ENCODE measurements around the gene IDH3B.
"Not testable (repeated sequence)": the region's sequence is repeated elsewhere in the genome, so short reads cannot be mapped to it uniquely, and the experiment has no call there.

The IDH3B gene

DNA sequence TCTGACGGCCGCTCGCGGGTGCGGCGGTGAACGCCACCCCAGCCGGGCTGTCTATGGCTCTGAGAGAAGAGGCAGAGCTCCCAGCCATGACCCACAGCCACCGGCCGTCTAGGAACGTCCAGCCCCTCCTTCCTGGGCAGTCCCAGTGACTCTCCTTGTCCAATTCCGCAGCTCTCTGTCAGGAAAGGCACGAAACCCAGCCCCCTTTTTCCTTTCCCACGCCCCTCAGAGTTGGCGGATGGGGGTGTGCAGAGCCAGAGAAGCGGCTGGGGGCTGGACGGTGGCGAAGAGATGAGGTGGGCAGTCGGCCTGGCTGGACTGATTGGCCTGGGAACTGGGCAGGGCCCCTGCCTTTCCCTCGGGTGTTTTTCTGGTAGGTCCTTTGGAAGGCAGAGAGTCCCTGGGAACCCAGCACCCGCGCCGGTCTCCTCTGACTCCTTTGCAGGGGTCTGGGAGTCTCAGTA is 30.0 kb upstream of the IDH3B start:
- DNase-seq: no peak

DNA sequence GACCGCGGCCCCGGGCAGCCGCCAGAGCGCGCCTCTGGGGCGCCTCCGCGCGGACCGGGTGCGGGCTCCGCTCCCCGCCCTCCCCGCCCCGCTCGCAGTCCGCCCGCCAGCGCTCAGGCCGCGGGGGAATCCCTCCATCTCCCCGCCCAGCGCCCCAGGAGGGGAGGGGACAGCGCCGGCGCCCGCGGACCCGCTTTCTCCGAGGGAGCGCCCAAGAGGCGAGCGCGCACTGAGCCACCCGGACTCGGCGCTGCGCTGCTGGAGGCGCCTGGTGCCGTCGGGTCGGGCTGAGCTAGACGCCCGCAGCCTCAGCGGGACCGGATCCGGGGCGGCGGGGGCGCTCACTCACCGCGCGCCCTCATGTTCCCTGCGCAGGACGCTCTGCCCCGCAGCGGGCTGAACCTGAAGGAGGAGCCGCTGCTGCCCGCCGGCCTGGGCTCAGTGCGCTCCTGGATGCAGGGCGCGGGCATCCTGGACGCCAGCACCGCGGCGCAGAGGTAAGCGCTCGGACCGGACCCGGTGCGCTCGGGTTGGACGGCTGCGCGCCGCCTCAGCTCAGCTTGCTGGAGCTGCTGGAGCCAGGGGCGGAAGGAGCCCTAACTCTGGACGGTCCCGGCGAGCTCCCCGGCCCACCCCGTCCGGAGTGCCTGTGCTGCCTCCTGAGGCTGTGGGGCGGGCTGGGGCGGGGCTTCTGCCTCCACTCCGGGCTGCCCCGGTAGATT is 29.4 kb upstream of the IDH3B start:
- DNase-seq: peak in 1 of 2 donors; percentile 16

DNA sequence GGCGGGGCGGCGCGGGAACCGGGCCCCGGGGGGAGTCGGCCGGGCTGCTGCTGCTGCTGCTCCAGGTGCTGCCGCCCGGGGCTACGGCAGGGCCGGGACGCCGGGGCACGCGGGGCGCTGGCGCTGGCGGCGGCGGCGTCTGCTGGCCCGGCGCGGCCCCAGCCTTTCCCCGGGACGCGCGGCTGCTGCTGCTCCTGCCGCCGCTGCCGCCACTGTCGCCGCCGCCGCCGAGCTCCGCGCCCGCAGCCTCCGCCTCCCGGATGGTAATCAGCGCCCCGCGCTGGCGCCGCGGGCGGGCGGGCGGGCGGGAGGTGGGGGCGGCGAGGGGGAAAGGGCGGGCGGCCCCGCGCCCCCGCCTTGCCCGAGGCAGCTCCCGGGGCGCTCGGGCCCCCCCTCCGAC is 28.9 kb upstream of the IDH3B start:
- no peak for DNase-seq

DNA sequence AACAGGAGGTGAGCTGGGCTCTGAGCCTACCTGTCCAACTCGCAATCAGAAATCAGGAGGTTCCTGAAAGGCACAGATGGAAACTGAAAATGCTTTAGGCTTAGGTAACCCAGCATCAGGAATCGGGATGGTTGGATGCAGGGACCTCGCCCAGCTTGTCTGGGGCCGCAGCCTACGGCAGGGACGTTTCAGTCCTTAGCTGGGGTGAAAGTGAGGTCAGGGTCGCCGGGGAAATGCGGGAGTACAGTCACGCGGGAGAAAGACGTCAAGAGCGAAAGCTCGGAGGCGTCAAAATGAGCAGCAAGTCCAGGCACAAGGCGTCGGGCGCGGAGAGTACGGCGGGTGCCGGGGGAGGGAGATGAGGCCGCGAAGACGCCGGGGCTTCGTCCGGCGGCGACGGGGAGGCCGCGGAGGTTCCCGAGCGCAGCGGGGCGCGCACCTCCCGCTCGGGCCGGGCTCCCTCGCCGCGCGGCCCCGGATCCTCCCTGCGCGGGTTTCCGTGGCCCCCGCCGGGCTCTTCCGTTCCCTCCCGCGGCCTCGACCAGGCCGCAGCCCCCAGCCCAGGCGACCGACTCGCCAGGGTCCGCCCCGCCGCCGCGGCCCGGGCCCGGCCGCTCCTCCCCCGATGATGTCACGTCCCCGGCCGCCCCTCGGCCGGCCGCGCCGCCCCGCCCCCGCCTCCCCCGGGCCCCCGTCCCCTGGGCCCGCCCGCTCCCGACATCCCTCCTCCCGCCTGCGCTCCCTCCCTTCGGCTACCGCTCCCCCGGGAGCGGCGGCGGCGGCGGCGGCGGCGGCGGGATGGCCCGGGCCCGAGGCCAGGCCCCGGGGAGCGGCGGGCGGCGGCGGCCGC is 28.2 kb upstream of the IDH3B start, which contains the start of gene EBF4:
Gene EBF4, plus strand, starts transcription at position 745 of the 850 bp plus-strand sequence. CDS start 866 bp downstream, outside the sequence.
- no peak for DNase-seq

DNA sequence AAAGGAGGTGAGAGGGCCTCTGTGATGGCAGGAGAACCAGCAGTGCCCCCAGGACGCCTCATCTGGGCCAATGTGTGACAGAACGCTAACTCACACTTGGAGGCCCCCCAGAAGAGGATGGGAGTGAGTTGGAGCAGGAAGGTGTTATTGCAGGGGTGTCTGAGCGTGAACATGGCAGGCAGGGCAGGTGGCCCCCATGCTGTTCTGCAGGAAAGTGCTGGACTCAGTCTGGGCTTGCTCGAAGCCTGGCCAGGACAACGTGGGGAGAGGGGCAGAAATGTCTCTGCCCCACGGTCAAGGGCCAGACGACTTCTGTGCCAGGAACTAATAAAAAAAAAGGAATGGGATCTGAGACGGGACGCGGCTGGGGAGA is 27.6 kb upstream of the IDH3B start:
- DNase-seq: no peak

DNA sequence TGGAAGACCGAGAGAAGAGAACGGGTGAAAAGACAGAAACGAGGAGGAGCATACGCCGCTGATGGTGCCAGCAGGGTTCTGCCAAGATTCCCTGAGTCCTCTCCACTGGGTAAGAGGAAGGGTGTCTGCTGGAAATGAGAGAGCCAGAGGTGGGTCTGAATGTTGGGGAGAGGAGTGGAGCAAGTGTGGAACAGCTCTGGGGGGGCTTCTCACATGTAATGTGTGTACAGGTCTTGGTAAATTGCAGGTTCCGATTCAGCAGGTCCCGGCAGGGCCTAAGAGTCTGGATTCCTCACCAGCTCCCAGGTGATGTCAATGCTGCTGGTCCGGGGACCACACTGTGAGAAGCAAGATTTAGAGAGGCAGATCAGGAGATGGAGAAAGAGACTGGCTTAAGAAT is 27.1 kb upstream of the IDH3B start:
- DNase-seq: no peak

DNA sequence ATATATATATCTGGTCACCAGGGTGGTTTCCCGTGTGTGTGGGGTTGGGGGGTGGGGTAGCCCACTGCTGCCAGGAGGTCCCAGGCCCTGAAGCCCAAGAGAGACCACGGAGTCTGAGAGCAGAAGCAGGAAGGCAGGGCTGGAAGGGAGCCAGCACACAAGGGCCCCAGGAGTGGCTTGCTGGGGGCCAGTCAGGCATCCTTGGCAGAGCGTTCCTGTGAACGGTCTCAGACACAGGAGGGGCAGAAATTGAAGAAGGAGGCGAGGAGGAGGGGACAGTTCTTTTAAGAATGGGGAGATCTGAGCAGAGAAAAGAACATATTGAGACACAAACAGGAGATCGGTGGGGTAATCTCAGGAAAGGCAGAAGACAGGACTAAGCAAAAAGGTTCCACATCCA is 26.7 kb upstream of the IDH3B start:
- DNase-seq: no peak

DNA sequence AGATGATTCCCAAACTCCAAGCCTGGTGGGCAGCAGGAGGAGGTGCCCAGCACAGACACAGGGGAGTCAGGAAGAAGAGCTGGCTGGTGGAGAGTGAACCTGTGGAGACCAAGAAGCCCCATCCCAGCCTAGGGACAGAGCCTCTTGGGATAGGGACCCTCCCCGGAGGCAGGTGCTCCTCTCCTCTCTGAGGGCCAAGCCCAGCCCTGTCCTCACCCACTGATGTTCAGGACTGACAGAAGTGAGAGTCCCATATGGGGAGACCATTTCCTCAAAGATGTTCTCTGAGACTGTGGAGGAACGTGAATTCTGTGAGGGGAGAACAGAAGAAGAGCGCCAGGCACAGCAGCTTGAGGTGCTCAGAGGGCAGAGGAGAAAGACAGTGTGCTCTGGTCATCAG is 26.2 kb upstream of the IDH3B start:
- DNase-seq: no peak

DNA sequence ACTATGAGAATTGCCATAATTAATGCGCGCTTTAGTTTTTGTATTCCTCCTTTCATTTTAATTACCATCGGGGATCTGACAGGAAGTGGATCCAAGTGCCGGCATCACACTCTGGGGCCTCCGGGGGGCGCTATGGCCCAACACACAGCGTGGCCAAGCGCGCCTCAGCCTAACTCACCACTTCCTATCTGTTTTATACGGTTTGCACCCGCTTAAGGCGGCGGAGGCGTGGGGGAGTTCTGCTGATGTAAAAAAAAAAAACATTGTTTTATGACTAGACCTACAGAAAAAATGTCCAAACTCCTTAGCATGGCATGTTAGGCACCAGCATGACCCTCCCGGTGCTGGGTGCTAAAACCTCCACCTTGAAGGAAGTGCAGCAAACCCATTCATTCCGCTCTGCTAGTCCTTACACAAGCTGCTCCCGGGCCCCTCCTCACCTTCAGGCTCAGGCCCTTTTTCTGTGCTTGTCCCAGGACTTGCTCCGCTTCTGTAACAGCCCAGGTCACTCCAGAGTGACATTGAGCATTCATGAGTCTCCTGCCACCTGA is 24.1 kb upstream of the IDH3B start:
- DNase-seq: peak; percentile 63 to 83

DNA sequence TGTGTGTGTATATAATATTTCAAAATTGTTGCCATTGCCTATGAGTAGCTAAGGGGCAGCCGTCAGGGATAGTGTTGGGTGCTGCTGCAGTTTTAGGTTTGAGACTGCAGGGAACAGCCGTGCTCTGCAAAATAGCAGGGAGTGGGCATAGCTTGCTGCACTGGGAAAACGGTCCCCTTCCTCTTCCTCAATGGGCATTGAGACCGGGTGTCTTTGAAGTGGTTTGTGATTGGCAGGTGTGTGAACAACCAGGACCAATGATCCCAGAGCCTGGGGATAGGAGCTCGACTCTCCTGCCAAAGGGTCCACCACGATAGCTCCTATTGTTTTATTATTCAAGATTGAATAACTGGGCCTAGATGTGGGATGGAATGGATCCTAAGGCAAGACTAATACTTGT is 23.5 kb upstream of the IDH3B start:
- DNase-seq: no peak

DNA sequence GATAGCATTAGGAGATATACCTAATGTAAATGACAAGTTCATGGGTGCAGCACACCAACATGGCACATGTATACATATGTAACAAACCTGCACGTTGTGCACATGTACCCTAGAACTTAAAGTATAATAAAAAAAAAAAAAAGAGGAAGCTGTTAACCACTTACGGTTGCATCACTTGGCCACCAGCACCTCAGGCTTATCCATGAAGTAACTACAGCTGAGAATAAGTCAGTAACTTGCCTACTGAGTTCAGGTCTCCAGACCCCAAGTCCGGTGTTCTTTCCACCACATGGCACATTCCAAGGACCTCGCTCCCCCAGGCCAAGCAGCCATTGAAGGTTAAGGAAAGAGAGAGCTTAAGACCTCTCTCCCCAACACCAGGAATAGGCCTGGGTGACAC is 20.8 kb upstream of the IDH3B start:
- peak; percentile 42 to 62 for DNase-seq

DNA sequence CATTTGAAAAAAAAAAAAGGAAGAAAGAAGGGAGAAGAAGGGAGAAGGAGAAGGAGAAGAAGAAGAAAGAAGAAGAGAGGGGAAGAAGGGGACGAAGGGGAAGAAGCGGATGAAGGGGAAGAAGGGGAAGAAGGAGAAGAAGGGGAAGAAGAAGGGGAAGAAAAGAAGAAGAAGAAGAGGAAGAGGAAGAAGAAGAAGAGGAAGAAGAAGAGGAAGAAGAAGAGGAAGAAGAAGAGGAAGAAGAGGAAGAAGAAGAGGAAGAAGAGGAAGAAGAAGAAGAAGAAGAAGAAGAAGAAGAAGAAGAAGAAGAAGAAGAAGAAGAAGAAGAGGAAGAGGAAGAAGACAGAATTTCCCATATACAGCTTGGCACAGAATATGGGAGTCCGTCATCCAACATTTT is 18.0 kb upstream of the IDH3B start:
- DNase-seq: not testable (repeated sequence)

DNA sequence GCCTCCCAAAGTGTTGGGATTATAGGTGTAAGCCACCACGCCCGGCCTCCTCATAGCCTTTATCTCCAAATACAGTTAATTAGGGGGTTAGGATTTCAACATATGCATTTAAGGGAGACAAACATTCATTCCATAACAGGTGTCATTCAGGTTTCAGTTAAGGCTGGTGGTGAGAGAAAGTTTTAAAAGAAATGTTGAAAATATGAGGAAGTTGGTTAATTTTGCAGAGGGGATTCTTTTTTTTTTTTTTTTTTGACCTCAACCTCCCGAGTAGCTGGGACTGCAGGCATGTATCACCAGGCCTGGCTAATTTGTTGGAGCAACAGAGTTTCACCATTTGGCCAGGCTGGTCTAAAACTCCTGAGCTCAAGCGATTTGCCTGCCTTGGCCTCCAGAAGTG is 16.0 kb upstream of the IDH3B start:
- DNase-seq: no peak

DNA sequence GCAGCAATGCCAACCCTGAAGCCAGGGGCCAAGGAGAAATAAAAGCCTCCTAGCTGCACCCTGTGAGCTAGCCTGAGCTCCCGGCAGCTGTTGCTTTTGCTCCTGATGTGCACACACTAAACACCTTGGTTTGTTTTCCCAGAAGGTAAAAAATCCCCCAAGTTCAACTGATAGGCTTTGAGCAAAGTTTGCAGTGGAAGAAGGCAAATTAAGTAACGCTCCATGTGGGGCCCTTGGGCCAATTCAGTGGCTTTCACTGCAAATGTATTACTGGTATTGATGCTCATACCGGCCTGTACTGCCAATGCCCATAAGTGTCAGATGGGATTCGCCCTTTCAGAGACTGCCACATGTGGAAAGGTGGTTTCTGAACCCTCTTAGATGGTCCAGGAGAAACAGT is 9.4 kb upstream of the IDH3B start:
- DNase-seq: no peak

DNA sequence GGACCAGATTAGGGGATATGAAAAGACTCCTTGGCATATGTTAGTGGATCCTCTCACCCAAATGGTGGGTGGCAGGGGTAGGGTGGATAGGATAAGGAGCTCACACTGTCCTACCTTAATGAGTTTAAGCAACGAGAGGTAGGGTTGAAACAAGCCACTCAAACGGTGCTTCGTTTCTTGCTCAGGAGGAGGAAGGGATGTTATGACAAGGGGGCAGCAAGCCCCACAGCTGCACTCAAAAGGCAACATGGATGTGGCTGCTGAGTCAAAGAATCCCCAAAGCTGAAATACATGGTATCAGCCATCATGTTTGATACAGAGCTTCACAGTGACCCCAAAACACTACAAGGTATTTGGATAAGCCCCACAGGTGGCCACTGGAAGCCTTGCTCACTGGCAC is 8.4 kb upstream of the IDH3B start:
- no peak for DNase-seq

DNA sequence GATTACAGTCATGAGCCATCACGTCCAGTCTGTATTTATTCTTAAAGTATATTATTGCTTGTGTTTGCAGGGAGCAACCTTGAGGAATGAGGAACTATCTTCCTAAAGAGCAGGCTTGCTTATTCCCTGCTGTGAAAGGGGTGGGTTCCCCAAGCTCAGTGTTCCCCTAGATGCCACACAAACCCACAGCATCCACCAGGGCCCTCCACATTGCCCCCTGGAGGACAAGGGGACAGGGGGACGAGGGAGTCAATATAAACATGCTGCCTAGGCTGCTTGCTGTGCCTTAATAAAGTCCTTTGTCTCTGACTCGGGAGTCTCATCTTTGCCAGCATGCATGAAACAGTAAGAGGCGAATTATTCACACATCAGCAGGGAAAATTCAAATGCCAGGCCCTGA is 8.0 kb upstream of the IDH3B start:
- no peak for DNase-seq

DNA sequence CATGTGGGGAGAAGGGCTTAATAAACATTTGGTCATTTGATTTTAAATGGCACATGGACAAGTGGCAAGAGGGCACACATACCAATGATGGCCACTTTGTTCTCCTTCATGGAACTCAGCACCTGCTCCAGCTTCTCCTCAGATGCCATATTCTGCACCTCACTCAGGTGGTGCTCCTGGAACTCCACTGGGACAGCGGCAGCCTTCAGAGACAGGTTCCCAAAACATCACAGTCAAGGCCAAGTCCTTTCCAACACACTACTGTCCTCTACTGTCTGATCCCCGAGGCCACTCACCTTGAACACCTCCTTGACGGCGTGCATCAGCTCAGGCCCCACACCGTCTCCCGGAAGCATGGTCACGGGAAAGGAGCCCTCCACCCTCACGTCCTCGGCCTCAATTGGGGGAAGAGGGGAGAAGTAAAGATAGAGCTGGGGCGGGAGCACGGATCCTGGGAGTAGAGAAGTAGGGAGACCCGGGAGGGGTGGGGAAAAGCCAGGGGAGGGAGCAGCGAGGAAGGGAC is 591 bp downstream of the IDH3B start:
- DNase-seq: no peak

DNA sequence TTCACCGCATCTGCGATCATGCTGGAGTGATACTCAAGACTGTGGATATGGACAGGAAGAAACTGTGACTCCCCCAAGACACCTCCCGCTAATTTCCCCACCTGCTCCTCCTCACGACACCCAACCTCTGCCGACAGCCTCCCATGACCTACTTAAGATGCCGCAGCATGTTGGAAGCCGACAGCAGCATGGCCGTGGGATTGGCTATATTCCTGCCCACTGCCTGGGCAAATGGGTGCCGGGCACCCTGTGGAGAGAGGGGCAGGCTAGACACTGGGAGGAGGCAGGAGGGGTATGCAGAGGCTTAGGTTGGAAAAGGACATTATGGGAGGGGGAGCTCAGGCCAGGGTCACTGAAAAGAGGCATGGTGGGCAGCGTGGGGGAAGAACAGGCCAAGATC is 4.5 kb downstream of the IDH3B start:
- DNase-seq: no peak

DNA sequence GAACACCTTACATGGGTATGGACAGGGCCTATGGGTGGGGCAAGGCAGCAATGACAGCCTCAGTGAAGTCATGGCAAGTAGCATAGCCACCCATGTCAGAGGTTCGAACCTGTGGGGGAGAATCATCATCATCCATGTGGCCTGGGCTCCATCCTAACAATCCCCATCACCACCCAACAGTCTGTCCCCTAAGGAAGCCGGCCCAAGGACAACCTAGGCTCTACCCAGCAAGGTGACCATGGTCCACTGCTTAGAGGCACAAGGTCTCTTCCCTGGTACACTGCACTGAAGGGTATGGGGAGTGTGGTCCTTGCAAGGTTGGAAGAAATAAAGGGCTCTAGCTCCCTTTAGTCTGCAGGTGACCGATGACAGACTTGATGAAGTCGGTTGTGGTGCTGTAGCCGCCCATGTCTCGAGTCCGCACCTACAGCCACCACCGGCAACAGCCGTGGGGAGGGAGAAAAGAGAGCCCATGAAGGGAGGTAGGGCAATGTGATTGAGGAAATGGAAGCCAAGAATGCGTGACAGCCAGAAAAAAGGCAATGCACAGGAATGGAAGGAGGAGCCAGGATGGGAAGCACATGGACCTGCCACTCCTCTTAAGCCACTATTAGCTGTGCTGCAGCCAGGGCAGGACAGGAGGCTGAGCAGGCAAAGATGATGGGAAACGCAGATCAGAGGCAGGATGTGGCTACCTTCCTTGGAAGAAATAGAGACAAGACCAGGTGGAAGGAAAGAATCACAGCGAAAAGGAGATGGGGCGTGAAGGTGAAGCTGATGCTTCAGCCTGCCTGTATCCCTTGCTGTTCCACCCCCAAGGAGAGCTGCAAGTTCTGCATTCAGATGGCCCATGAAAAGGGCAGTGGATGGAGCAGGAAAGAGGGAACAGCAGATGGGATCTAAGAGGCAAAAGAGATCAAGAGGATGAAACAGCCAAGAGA is 5.3 kb downstream of the IDH3B start:
- DNase-seq: no peak

DNA sequence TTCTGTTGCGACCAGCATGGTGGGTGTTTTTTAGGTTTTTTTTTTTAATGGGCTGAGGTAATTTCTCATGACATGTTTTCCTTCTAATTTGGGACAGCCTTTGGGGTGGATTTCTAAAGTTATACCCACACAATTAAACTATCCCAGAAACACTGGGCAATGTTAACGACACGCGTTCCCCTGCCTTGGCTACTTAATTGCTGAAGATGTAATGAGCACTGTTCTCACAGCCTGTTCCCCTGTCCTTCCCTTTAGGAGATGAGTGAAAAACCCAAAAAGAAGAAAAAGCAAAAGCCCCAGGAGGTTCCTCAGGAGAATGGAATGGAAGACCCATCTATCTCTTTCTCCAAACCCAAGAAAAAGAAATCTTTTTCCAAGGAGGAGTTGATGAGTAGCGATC is 6.3 kb downstream of the IDH3B start:
- no peak for DNase-seq

DNA sequence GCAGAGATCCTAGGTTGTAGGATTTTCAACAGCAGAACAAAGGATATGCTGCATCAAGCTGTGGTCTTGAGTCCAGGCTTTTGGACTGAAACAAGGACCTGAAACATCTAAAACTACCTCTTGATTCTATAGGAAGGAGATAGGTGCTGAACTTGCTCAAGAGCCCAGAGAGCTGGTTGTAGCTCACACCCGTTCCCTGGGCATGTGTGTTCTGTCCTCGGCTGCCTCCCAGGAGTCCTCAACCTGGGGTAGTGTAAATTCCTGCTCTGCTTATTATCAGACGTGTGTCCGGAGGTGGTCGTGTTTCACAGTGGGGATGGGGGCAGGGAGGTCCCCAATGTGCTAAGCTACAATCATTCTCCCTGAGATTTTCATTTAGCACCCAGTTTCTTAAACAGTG is 6.8 kb downstream of the IDH3B start:
- no peak for DNase-seq

DNA sequence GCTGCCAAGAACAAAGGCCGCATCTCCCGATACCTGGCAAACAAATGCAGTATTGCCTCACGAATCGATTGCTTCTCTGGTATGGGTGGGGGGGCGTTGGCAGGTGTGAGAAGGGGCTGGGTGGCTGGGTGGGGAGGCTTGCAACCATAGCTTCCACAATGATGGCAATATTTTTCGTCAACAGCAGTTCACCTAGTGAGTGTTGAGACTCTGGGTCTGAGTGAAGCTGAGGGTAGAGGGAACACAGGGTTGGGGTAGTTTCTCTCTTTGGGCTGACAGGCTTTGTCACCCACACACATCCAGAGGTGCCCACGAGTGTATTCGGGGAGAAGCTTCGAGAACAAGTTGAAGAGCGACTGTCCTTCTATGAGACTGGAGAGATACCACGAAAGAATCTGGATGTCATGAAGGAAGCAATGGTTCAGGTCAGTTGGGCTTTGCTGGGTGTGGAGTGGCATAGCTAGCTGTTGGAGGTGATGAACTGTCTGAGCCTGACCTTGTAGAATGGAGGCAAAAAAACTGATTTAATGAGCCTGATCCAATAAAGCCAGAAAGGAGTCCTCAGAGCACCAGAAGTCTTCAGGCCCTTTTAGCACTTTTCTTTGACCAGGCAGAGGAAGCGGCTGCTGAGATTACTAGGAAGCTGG is 7.4 kb downstream of the IDH3B start:
- no peak for DNase-seq
